SU-DHL-6 (cell line): ENCODE measurements around the gene KCTD18.

ENCODE experiments used
- H2AFZ ChIP-seq: fragments of 200-600 bp; sonication (generic); 2 replicates; pipeline ENCODE4 v1.6.1; 2014; ENCODE audit warnings: low read depth, mild to moderate bottlenecking, moderate library complexity, mixed read lengths, antibody characterized with exemption, low read length; ENCODE audit not compliant: severe bottlenecking
- H3F3A ChIP-seq: fragments of 200-600 bp; shearing (Covaris generic); 2 replicates; pipeline ENCODE4 v1.6.0; 2016; ENCODE audit warnings: antibody characterized with exemption, mild to moderate bottlenecking; ENCODE audit not compliant: insufficient read depth
- H3K27ac ChIP-seq: fragments of 200-600 bp; sonication (generic); 2 replicates; pipeline ENCODE4 v1.5.1; 2016; ENCODE audit warnings: low read depth, mild to moderate bottlenecking, low read length, moderate library complexity, mixed read lengths
- H3K27me3 ChIP-seq: fragments of 200-600 bp; sonication (generic), shearing (Covaris generic); 2 replicates; pipeline ENCODE4 v1.6.0; 2014; ENCODE audit warnings: mild to moderate bottlenecking, low read length
- H3K36me3 ChIP-seq: fragments of 200-600 bp; sonication (generic); 2 replicates; pipeline ENCODE4 v1.6.1; 2014; ENCODE audit warnings: mild to moderate bottlenecking, low read length, mixed read lengths
- H3K4me2 ChIP-seq: fragments of 300-600, 200-600 bp; shearing (Covaris generic), sonication (generic); 2 replicates; pipeline ENCODE4 v1.6.0; 2014; ENCODE audit warnings: low read length, low read depth, mild to moderate bottlenecking; ENCODE audit not compliant: poor library complexity, severe bottlenecking
- H3K4me3 ChIP-seq: fragments of 200-600 bp; sonication (generic); 2 replicates; pipeline ENCODE4 v1.5.1; 2014; ENCODE audit warnings: antibody characterized with exemption, low read length, mild to moderate bottlenecking, mixed read lengths; ENCODE audit not compliant: insufficient read depth, poor library complexity, severe bottlenecking
- H3K79me2 ChIP-seq: fragments of 200-600 bp; sonication (generic); 2 replicates; pipeline ENCODE4 v1.6.1; 2014; ENCODE audit warnings: mild to moderate bottlenecking, low read length, moderate library complexity; ENCODE audit not compliant: insufficient read depth
- H3K9ac ChIP-seq: fragments of 200-600 bp; sonication (generic); 2 replicates; pipeline ENCODE4 v1.7.0; 2014; ENCODE audit warnings: mild to moderate bottlenecking, low read length
- H3K9me2 ChIP-seq: fragments of 200-600 bp; sonication (generic); replicated peaks from 2 replicates; pipeline ENCODE4 v1.6.1; 2014; ENCODE audit warnings: low read length; ENCODE audit not compliant: insufficient read depth
- H3K9me3 ChIP-seq: fragments of 200-600 bp; sonication (generic); 2 replicates; pipeline ENCODE4 v1.6.1; 2014; ENCODE audit warnings: low read length, mixed read lengths; ENCODE audit not compliant: insufficient read depth
- H4K20me1 ChIP-seq: fragments of 200-600 bp; sonication (generic); 2 replicates; pipeline ENCODE4 v1.6.1; 2014; ENCODE audit warnings: low read depth, mild to moderate bottlenecking, antibody characterized with exemption, low read length, moderate library complexity, mixed read lengths
- EZH2phosphoT487 ChIP-seq: fragments of 200-600 bp; sonication (generic), shearing (Covaris generic); conservative IDR thresholded peaks from 2 replicates; pipeline ENCODE4 v1.6.1; 2018; ENCODE audit warnings: mild to moderate bottlenecking, antibody characterized with exemption, low read length, moderate library complexity, mixed read lengths
- TF ChIP-seq, protein P1 (sequence below): fragments of 200-600 bp; sonication (generic); IDR thresholded peaks from one replicate; pipeline ENCODE4 v1.5.1; 2017; ENCODE audit warnings: antibody characterized with exemption, mild to moderate bottlenecking, low read length, moderate library complexity; ENCODE audit not compliant: insufficient read depth, poor library complexity, severe bottlenecking

KCTD18 gene

DNA sequence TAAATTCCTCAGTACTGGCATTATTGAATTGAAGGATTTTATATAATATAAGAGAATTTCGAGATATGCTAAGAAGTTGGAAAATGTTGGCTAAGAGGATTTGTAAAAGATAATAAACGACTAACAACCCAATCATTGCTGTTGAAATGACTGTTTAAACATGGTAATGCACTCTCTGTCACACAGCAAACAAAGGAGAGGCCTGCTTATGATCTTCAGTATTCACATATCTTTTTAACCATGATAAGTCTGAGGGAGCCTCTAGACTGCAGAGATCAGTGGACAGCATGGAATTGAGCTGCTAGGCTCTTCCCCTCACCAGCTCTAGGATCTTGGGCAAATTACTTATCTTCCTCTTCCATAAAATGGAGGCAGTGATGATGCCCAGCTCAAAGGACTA lies 2.7 kb downstream of the KCTD18 start:
- Histone ChIP-seq H3K27ac (no peak overlapping the region), H4K20me1 (no peaks in the 10 kb centered on the region), H3K36me3 (peaks cover 10% of the 10 kb centered on the region; the same call in 1 of the 2 replicates), H3K27me3 (no peaks in the 10 kb centered on the region), H3K9me3 (no peaks in the 10 kb centered on the region), H3F3A (peaks cover 3% of the 10 kb centered on the region; the same call in 1 of the 2 replicates), H3K79me2 (no peaks in the 10 kb centered on the region; the same call in 1 of the 2 replicates), H2AFZ (no peak overlapping the region), H3K4me3 (no peak overlapping the region), H3K9ac (no peak overlapping the region), H3K9me2 (no peaks in the 10 kb centered on the region), H3K4me2 (no peak overlapping the region)
- no peak for TF ChIP-seq EZH2phosphoT487
- TF ChIP-seq, protein P1, sequence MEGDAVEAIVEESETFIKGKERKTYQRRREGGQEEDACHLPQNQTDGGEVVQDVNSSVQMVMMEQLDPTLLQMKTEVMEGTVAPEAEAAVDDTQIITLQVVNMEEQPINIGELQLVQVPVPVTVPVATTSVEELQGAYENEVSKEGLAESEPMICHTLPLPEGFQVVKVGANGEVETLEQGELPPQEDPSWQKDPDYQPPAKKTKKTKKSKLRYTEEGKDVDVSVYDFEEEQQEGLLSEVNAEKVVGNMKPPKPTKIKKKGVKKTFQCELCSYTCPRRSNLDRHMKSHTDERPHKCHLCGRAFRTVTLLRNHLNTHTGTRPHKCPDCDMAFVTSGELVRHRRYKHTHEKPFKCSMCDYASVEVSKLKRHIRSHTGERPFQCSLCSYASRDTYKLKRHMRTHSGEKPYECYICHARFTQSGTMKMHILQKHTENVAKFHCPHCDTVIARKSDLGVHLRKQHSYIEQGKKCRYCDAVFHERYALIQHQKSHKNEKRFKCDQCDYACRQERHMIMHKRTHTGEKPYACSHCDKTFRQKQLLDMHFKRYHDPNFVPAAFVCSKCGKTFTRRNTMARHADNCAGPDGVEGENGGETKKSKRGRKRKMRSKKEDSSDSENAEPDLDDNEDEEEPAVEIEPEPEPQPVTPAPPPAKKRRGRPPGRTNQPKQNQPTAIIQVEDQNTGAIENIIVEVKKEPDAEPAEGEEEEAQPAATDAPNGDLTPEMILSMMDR: no peak

DNA sequence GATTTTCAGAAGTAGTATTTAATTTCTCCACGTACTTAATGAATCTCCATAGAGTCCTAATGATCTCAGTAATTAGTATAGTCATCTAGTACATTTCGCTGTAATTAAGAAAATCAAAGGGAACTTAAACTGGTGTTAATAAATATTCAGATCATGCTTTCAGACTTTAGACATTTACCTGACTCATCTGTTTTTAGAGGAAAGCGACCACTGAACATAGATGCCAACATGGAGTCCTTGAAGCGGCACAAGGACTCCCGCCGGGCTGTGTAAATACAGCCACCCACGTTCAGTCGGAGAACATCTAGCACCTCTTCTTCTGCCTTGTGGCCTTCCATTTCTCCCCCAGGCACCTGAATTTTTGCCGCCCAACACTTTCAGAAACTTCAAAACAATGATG lies 3.2 kb downstream of the KCTD18 start:
- H3K27ac ChIP-seq: no peak overlapping the region
- peaks cover 3% of the 10 kb centered on the region; the same call in 1 of the 2 replicates for H3F3A ChIP-seq
- H4K20me1 ChIP-seq: no peaks in the 10 kb centered on the region
- no peaks in the 10 kb centered on the region for H3K9me3 ChIP-seq
- H2AFZ ChIP-seq: no peak overlapping the region
- H3K9ac ChIP-seq: no peak overlapping the region
- no peak for TF ChIP-seq EZH2phosphoT487
- TF ChIP-seq, protein P1: no peak
- no peaks in the 10 kb centered on the region for H3K27me3 ChIP-seq
- H3K4me2 ChIP-seq: no peak overlapping the region
- H3K4me3 ChIP-seq: no peak overlapping the region
- H3K79me2 ChIP-seq: no peaks in the 10 kb centered on the region; the same call in 1 of the 2 replicates
- H3K36me3 ChIP-seq: peaks cover 10% of the 10 kb centered on the region; the same call in 1 of the 2 replicates
- no peaks in the 10 kb centered on the region for H3K9me2 ChIP-seq

DNA sequence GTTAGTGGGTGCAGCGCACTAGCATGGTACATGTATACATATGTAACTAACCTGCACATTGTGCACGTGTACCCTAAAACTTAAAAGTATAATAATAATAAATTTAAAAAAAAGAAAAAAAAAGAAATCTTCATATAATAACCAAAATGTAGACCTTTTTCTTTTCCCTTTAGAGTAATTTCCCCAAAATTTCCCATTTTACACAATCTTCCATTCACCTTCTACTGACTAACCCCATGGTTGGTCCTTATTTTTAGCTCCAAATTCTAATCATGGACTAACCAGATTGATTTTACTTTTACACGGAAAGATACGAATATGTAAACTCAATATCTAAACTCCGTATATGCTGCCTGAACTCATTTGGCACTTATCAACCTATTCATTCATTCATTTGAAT lies 7.7 kb downstream of the KCTD18 start:
- Histone ChIP-seq H3K9ac (no peak overlapping the region), H3K27ac (no peak overlapping the region), H3K9me3 (no peaks in the 10 kb centered on the region), H3K27me3 (no peaks in the 10 kb centered on the region), H3K9me2 (no peaks in the 10 kb centered on the region), H4K20me1 (no peaks in the 10 kb centered on the region), H3K4me3 (no peak overlapping the region), H3K79me2 (no peaks in the 10 kb centered on the region), H3K36me3 (peaks cover 21% of the 10 kb centered on the region; the same call in 1 of the 2 replicates), H3K4me2 (no peak overlapping the region), H2AFZ (no peak overlapping the region), H3F3A (no peaks in the 10 kb centered on the region; the same call in 1 of the 2 replicates)
- TF ChIP-seq, protein P1: no peak
- no peak for TF ChIP-seq EZH2phosphoT487
